ENCODE measurements around the gene FLNB. TPM values are rescaled to one million over a fixed set of nuclear protein-coding genes. Genes with fewer than 3 reads are reported as not detected.

FLNB gene
- total RNA-seq, 1 experiment from 2014 or later, result 580 TPM

DNA sequence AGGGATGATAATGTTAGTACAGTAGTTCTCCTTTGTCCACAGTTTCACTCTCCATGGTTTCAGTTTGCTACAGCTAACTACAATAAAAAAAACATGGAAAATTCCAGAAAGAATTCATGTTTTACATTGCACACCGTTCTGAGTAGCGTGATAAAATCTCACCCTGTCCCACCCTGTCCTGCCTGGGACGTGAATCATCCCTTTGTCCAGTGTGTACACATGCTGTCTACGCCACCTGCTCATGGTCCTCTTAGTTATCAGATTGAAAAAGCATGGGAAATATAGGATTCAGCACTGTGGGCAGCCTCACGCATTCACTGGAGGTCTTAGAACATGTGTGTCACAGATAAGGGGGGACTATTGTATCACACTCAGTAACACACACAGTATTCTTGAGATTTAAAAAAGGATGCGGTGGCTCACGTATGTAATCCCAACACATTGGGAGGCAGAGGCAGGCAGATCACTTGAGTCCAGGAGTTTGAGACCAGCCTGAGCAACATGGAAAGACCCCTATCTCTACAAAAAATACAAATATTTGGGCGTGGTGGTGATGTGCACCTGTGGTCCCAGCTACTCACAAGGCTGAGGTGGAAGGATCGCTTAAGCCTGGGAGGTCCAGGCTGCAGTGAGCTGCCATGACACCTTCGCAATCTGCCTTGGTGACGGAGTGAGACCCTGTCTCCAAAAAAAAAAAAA is 8.7 kb upstream of the FLNB start:
- Mint-ChIP-seq H3K4me1 (ENCODE audit: insufficient read depth, unreplicated experiment) (peaks cover 30% of the 10 kb centered on the region), H3K4me3 (ENCODE audit: unreplicated experiment) (peak overlapping the region; percentile 46), H3K27ac (ENCODE audit: low read depth, unreplicated experiment) (peak overlapping the region; percentile 92), H3K9me3 (ENCODE audit: unreplicated experiment) (no peaks in the 10 kb centered on the region), H3K27me3 (ENCODE audit: insufficient read depth, unreplicated experiment) (no peaks in the 10 kb centered on the region), H3K36me3 (ENCODE audit: insufficient read depth, unreplicated experiment) (no peaks in the 10 kb centered on the region)
- ChIA-PET POLR2A (interaction anchor here (0.6 to 2.9 kb wide), 12 partner anchors 8 to 1158 kb away, joined by 3 to 20 read pairs (median 6); partner anchors contain the start of gene FLNB), CTCF (interaction anchor here (1.1 kb wide), 1 partner anchor 10 kb away, joined by 4 read pairs; no protein-coding TSS in a partner anchor)
- DNase-seq (ENCODE audit: unreplicated experiment), result no peak
- no TSS peak for BruUV-seq (replicated peaks)
- intact Hi-C loops (cut with micrococcal nuclease), result no loop called here
- no peak for TF ChIP-seq CTCF (IDR thresholded peaks at IDR 0.05; ENCODE audit: unreplicated experiment)

DNA sequence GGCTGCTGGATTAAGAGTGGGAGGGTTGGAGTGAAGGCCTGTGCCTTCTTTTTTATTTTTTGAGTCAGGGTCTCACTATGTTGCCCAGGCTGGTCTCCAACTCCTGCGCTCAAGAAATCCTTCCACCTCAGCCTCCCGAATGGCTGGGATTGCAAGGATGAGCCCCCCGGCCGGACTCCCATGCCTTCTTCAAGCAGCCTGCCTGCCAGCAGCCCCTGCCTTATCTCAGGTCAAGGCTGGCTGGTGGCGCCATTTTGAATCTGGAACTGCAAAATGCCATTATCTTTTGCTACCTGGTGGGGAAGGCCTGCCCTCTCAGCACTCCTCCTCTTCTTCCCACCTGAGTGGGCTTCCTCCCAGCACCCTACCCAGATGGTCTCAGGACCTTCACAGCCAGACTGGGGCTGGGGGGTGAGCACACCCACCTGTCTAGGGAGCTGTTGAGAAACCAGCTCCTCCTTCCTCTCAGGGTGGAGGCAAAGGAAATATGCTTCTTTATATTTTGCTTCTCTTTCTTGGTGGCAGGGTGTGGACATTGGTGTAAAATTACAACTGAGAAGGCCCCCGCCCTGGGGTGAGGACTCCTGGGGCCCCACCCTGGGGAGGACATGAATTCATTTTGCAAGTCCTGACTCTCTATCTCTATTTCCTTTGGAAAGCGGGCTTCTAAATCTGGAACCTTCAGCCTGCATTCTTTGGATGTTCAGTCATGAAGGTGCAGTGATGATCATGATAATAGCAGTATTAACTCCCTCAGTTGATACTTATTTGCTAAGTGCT is 7.7 kb upstream of the FLNB start:
- Mint-ChIP-seq H3K4me1 (ENCODE audit: insufficient read depth, unreplicated experiment) (peaks cover 33% of the 10 kb centered on the region), H3K27ac (ENCODE audit: low read depth, unreplicated experiment) (peak overlapping the region; percentile 92), H3K36me3 (ENCODE audit: insufficient read depth, unreplicated experiment) (peaks cover 3% of the 10 kb centered on the region), H3K27me3 (ENCODE audit: insufficient read depth, unreplicated experiment) (no peaks in the 10 kb centered on the region), H3K4me3 (ENCODE audit: unreplicated experiment) (peak overlapping the region; percentile 42), H3K9me3 (ENCODE audit: unreplicated experiment) (no peaks in the 10 kb centered on the region)
- no peak for DNase-seq (ENCODE audit: unreplicated experiment)
- ChIA-PET CTCF (interaction anchor here (0.7 to 0.8 kb wide), 3 partner anchors 10 to 26 kb away, joined by 3 to 4 read pairs (median 3); no protein-coding TSS in a partner anchor), POLR2A (interaction anchor here (0.6 to 2.8 kb wide), 6 partner anchors 10 to 47 kb away, joined by 3 to 14 read pairs (median 4); no protein-coding TSS in a partner anchor)
- no peak for TF ChIP-seq CTCF (IDR thresholded peaks at IDR 0.05; ENCODE audit: unreplicated experiment)
- intact Hi-C loops (cut with micrococcal nuclease), result no loop called here
- BruUV-seq (replicated peaks), result TSS peak; percentile 63

DNA sequence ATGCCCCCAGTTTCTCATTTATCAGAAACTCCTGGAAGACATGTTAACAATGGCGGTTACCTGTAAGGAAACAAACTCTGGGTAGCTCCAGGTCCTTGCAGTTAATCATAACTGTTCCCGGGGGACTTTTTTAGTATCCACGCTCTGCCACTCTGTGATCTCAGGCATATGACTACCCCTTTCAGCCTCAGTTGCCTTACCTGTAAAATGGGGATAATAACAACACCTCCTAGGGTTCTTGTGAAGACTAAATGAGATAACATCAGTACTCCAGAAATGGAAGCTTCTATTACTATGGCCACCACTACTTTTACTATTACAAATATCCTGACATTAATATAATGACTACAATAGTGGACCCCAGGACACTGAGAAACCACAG is 7.1 kb upstream of the FLNB start:
- Mint-ChIP-seq H3K36me3 (ENCODE audit: insufficient read depth, unreplicated experiment) (peaks cover 9% of the 10 kb centered on the region), H3K27me3 (ENCODE audit: insufficient read depth, unreplicated experiment) (no peaks in the 10 kb centered on the region), H3K27ac (ENCODE audit: low read depth, unreplicated experiment) (peak overlapping the region; percentile 92), H3K9me3 (ENCODE audit: unreplicated experiment) (no peaks in the 10 kb centered on the region), H3K4me3 (ENCODE audit: unreplicated experiment) (peak overlapping the region; percentile 42), H3K4me1 (ENCODE audit: insufficient read depth, unreplicated experiment) (peaks cover 37% of the 10 kb centered on the region)
- DNase-seq (ENCODE audit: unreplicated experiment), result no peak
- ChIA-PET CTCF (interaction anchor here (0.7 to 1.1 kb wide), 4 partner anchors 10 to 29 kb away, joined by 3 to 5 read pairs (median 4); no protein-coding TSS in a partner anchor), POLR2A (interaction anchor here (1.0 to 1.4 kb wide), 3 partner anchors 26 to 46 kb away, joined by 3 to 5 read pairs (median 4); no protein-coding TSS in a partner anchor)
- intact Hi-C loops (cut with micrococcal nuclease), result no loop called here
- no peak for TF ChIP-seq CTCF (IDR thresholded peaks at IDR 0.05; ENCODE audit: unreplicated experiment)
- no TSS peak for BruUV-seq (replicated peaks)

- H3K4me3 Mint-ChIP-seq (ENCODE audit: unreplicated experiment), result no peak overlapping the region
- no peak for DNase-seq (ENCODE audit: unreplicated experiment)
- no peak for TF ChIP-seq CTCF (IDR thresholded peaks at IDR 0.05; ENCODE audit: unreplicated experiment)
- no peaks in the 10 kb centered on the region for H3K9me3 Mint-ChIP-seq (ENCODE audit: unreplicated experiment)
- H3K36me3 Mint-ChIP-seq (ENCODE audit: insufficient read depth, unreplicated experiment), result peaks cover 12% of the 10 kb centered on the region
- POLR2A ChIA-PET, result no interaction called here
- intact Hi-C loops (cut with micrococcal nuclease), result no loop called here
- peaks cover 42% of the 10 kb centered on the region for H3K4me1 Mint-ChIP-seq (ENCODE audit: insufficient read depth, unreplicated experiment)
- CTCF ChIA-PET, result interaction anchor here (0.6 to 1.1 kb wide), 3 partner anchors 30 to 124 kb away, joined by 4 to 5 read pairs (median 4); no protein-coding TSS in a partner anchor
- no peak overlapping the region for H3K27ac Mint-ChIP-seq (ENCODE audit: low read depth, unreplicated experiment)
- no peaks in the 10 kb centered on the region for H3K27me3 Mint-ChIP-seq (ENCODE audit: insufficient read depth, unreplicated experiment)
- BruUV-seq (replicated peaks), result no TSS peak
These were observed 6.2 kb upstream of the FLNB start for GRCh38 chr3:58001979-58002378.
